GM18909 (cell line): ENCODE measurements around the gene DNAH8.

Experiments
- ATAC-seq: cut with Tn5 transposase; IDR thresholded peaks from one replicate; pipeline ENCODE4 v1.9.1; 2021; ENCODE audit warnings: mild to moderate bottlenecking; ENCODE audit not compliant: unreplicated experiment, poor library complexity

Gene DNAH8

DNA sequence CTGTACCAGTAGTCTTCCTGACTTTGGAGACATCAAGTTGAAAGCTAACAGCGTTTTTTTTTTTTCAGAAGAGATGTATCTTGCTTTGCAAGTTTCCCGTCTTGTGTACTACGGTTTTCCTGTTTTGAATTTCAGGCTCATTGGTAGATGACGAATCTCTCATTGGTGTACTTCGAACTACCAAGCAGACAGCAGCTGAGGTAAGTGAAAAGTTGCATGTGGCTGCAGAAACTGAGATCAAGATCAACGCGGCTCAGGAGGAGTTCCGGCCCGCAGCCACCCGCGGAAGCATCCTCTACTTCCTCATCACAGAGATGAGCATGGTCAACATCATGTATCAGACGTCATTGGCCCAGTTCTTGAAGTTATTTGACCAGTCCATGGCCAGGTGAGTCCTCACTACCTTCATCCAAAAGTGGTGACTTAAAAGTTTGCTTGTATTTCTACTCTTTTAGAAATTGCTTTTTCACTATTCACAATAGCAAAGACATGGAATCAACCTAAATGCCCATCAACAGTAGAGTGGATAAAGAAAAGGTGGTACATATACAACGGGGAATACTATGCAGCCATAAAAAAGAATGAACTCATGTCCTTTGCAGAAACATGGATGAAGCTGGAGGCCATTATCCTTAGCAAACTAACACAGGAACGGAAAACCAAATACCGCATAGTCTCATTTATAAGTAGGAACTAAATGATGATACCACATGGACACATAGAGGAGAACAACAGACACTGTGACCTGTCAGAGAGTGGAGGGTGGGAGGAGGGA, 222.9 kb downstream of the DNAH8 start:
- ATAC-seq: no peak

DNA sequence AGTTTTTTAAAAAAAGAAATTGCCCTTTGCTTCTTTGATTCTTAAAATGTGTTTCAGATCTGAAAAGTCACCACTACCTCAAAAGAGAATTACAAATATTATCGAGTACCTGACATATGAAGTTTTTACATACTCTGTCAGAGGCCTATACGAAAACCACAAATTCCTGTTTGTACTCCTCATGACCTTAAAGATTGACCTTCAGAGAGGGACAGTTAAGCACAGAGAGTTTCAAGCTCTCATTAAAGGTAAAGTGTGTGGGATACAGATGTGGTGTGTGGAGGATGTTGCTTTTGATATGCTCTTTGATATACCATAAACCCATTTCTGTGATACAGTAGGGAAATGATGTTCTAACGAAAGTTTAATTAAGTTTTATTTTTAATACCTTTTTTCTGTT, 223.6 kb downstream of the DNAH8 start:
- ATAC-seq: no peak

DNA sequence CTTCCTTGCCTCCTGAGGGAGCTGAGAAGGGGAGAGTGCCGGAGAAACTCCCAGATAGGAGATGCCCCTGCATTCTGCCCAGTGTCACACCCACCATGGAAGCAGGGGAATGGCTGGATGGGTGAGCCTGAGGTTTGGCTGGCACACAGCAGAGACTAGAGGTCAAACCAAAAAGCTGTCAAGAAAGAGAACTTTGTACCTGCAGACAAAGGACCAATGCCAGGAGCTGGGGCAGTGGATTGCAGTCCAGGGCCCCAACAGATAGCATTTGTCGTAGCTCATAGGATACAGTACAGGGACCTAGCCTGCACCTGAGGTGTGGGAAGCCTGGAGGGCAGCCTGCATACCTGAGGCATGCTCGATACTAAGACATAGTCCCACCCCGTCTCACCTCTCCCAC, 227.3 kb downstream of the DNAH8 start:
- ATAC-seq: no peak

GRCh38 chr6:38942965-38943364, 227.9 kb downstream of the DNAH8 start:
- no peak for ATAC-seq

GRCh38 chr6:38943964-38944363, 228.9 kb downstream of the DNAH8 start:
- ATAC-seq: no peak

GRCh38 chr6:38944655-38945279, 229.7 kb downstream of the DNAH8 start:
- no peak for ATAC-seq

DNA sequence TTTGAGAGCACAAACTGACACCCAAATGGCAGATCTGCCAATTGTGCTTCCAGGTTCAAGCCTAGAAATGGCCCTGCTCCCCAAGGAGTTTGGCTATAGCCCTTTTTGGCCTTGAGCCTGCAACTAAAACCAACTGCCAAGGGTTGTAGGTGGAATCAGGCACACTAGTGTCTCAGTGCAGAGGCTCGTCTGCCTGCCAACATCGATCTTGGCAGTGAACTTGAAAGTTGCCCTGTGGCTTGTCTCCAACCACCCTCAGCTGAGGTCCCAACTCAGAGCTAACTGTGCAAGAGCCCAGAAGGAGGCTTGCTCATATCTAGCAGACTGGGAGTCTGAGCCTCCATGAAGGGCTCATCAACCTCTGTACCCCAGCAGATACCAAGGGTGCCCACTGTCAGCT, 240.8 kb downstream of the DNAH8 start:
- no peak for ATAC-seq

DNA sequence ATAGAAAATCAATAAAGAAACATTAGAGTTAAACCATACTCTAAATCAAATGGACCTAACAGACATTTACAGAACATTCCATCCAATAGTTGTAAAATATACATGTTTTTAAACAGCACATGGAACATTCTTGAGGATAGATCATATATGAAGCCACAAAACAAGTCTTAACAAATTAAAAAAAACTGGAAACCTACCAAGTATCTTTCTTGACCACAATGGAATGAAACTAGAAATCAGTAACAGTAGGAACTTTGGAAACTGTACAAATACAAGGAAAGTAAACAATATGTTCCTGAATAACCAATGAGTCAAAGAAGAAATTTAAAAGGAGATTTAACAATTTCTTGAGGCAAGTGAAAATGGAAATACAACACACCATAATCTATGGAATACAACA, 242.3 kb downstream of the DNAH8 start:
- no peak for ATAC-seq

- ATAC-seq: no peak
Observed at GRCh38 chr6:38959138-38959537, 244.0 kb downstream of the DNAH8 start.

GRCh38 chr6:38968702-38969149, 253.6 kb downstream of the DNAH8 start:
- no peak for ATAC-seq

DNA sequence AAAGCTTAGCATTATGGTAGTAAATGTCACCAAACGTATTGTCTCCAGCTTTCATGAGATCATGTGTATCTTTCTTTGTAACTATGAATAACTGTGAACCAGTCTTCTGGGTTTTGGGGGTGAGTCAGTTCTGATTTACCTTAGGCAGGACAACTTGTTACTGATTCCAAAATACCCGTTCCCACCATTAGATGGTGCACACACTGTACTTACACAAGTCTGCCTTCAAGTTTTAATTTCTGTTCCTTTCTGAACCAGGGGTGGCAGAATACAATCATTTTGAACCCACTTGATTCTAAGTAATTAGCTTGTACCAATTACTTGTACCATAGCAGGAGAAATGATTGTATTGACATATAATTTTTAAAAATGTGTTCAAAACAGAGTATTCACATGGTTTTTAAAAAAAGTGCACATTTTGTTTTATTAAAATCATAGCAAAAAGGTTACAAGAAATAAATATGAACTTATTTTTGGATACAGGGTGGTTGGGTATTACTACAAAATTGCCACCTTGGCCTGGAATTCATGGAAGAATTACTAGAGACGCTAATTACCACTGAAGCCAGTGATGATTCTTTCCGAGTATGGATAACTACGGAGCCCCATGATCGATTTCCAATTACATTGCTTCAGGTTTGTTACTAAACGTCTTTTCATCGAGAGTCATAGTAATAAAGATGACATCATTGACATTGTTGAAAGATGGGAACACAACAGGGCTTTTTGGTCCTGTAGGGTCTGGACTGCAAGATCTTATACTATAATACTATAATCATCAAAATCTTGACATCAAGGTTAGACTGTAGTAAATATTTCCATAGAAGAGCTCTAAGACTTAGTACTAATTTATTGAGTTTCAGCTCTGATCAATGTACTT, 258.3 kb downstream of the DNAH8 start:
- no peak for ATAC-seq

DNA sequence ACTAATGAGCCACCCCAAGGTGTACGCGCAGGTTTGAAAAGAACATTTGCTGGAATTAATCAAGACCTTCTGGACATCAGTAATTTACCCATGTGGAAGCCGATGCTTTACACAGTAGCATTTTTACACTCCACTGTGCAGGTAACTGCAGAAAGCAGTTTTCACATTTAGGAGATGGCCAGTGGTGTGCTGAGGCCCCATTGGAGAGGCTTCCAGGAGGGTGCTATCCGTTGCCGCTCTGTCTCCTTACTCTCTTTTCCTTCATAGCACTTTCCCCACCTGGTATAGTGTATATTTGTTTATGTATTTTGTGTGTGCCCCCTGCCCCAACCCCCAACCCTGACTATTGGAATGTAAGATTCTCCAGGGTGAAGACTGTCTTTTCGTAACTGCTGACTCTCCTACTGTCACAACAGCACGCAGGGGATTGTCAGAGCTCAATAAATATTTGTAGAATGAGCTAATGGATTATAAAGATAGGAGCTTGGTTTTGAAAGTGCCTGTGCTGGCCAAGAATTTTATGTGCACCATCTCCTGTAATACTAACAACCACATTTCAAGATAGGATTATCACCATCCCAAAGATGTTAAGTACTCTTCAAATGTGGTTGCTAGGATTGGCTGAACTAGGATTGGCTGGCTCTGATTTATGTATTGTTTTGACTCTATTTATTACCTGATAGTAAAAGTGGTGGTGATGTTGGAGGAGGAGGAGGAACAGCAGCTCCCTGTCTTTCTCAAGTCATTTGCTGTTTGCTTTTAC, 259.5 kb downstream of the DNAH8 start:
- ATAC-seq: no peak

- no peak for ATAC-seq
Observed at GRCh38 chr6:38975621-38976049, 260.5 kb downstream of the DNAH8 start.

DNA sequence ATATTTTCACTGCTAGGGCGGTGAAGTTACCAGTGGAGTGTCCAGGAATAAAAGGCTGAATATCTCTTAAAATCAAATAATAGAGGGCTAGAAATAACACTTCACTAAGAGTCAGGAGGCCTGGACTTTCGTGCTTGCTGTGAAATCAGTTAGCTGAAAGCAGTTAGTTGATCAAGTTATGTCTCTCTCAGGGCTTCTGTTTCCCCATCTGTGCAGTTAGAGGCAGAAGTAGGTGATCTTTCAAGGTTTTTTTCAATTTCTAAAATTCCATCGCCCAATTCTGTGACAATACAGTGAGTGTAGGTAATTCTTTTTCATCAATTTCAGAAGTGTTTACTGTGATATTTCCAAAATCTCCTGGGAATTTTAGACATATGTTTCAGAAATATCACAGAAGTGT, 260.9 kb downstream of the DNAH8 start:
- no peak for ATAC-seq

GRCh38 chr6:38976801-38977500, 261.8 kb downstream of the DNAH8 start:
- no peak for ATAC-seq

GRCh38 chr6:38978139-38978704, 263.1 kb downstream of the DNAH8 start:
- ATAC-seq: no peak

- ATAC-seq: no peak
Observed at GRCh38 chr6:38982470-38982869, 267.4 kb downstream of the DNAH8 start.

- no peak for ATAC-seq
Observed at GRCh38 chr6:38984723-38985122, 269.6 kb downstream of the DNAH8 start.

DNA sequence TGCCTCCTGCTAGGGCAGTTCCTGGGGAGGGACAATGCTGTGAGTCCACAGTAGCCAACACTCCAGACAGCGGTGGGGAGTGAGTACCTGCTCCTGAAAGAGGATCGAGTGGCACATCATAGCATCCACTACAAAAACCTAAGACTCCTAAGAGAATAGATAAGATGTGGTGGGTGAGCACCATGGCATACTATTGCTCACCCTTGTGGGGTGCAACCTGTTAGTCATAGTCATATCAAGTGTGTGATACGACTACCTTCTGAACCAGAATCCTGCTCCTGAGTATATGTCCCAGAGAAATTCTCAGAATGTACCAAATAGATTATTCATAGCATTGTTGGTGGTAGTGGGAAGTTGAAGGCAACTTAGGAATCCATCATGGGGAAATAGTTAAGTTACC, 270.7 kb downstream of the DNAH8 start:
- no peak for ATAC-seq
